Neural crest cell (in vitro differentiated cells): ENCODE data around the gene STK17A. TPM values are rescaled to one million over a fixed set of nuclear protein-coding genes. Genes with fewer than 3 reads are reported as not detected.
"Not testable (repeated sequence)": the region's sequence is repeated elsewhere in the genome, so short reads cannot be mapped to it uniquely, and the experiment has no call there.

Experiments used
- DNase-seq: peaks from one replicate; pipeline ENCODE4 v3.0.0; 2021; ENCODE audit warnings: low read depth, mixed read lengths, low spot score
- H3K27ac Mint-ChIP-seq: one replicate; pipeline ENCODE4 v1.8.0; 2021; ENCODE audit warnings: mild to moderate bottlenecking, mixed read lengths; ENCODE audit not compliant: unreplicated experiment
- H3K27me3 Mint-ChIP-seq: 2 replicates; pipeline ENCODE4 v1.8.0; 2021; ENCODE audit warnings: low read depth, mild to moderate bottlenecking, mixed read lengths
- H3K36me3 Mint-ChIP-seq: 2 replicates; pipeline ENCODE4 v1.8.0; 2021; ENCODE audit warnings: low read depth, mild to moderate bottlenecking, mixed read lengths
- H3K4me1 Mint-ChIP-seq: 2 replicates; pipeline ENCODE4 v1.8.0; 2021; ENCODE audit warnings: mixed read lengths
- H3K4me3 Mint-ChIP-seq: one replicate; pipeline ENCODE4 v1.8.0; 2021; ENCODE audit warnings: mild to moderate bottlenecking, mixed read lengths
- H3K9me3 Mint-ChIP-seq: 2 replicates; pipeline ENCODE4 v1.8.0; 2021; ENCODE audit warnings: mixed read lengths
- total RNA-seq: library from RNA; stranded (reverse); gene quantifications from 2 replicates; pipeline ENCODE4 v1.2.1, GENCODE V29; 2021
- TF ChIP-seq, protein P1 (sequence below): fragments of 200-600 bp; sonication (generic); conservative IDR thresholded peaks from 2 replicates; pipeline ENCODE4 v1.5.0; 2021; ENCODE audit warnings: antibody characterized with exemption, mild to moderate bottlenecking

The STK17A gene
- total RNA-seq, 1 donor from 2014 or later = 7.1 TPM

DNA sequence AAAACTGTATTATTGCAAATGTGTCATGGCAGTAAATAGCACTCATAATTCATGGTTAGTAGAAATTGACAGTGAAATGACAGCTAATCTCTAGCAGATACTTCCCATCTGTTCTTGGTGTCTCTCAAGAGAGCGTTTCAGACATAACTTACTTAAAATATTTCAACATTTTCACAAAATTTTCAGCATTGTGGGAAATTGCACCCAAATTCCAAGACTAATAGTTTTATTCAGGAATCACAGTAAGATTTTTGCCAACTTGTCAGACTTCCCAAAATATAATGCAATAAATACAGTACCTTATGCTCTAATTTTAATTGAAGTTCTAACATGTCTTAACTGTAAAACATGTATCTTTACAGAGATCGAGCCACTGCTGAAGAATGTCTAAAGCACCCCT, 41.2 kb downstream of the STK17A start:
- no peak overlapping the region for H3K27ac Mint-ChIP-seq
- peaks cover 7% of the 10 kb centered on the region for H3K36me3 Mint-ChIP-seq
- no peaks in the 10 kb centered on the region for H3K9me3 Mint-ChIP-seq
- H3K27me3 Mint-ChIP-seq = no peaks in the 10 kb centered on the region
- DNase-seq = no peak
- TF ChIP-seq, protein P1, sequence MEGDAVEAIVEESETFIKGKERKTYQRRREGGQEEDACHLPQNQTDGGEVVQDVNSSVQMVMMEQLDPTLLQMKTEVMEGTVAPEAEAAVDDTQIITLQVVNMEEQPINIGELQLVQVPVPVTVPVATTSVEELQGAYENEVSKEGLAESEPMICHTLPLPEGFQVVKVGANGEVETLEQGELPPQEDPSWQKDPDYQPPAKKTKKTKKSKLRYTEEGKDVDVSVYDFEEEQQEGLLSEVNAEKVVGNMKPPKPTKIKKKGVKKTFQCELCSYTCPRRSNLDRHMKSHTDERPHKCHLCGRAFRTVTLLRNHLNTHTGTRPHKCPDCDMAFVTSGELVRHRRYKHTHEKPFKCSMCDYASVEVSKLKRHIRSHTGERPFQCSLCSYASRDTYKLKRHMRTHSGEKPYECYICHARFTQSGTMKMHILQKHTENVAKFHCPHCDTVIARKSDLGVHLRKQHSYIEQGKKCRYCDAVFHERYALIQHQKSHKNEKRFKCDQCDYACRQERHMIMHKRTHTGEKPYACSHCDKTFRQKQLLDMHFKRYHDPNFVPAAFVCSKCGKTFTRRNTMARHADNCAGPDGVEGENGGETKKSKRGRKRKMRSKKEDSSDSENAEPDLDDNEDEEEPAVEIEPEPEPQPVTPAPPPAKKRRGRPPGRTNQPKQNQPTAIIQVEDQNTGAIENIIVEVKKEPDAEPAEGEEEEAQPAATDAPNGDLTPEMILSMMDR = no peak
- H3K4me3 Mint-ChIP-seq = no peak overlapping the region
- no peaks in the 10 kb centered on the region for H3K4me1 Mint-ChIP-seq

DNA sequence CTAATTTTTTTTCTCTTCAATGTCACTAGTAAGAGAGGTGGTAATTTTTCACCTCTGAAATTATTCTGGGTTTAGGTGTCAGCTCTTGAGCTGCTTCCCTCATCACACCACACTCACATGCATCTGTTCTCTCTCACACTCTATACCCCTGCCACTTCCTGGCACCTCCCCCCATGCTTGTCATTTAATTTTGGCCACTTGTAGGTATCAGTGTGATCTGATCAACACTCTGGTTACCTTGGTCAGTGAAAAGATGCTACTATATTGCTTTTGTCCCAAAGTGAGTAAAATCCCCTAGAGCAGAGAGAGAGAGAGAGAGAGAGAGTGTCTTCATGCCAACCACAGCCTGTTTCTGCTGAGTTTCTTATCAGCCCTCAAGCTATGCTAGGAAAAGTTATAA, 42.5 kb downstream of the STK17A start:
- H3K27ac Mint-ChIP-seq = no peak overlapping the region
- H3K36me3 Mint-ChIP-seq = peaks cover 10% of the 10 kb centered on the region
- no peak for DNase-seq
- no peak overlapping the region for H3K4me3 Mint-ChIP-seq
- TF ChIP-seq, protein P1 = no peak
- H3K9me3 Mint-ChIP-seq = no peaks in the 10 kb centered on the region
- H3K27me3 Mint-ChIP-seq = no peaks in the 10 kb centered on the region
- H3K4me1 Mint-ChIP-seq = no peaks in the 10 kb centered on the region

DNA sequence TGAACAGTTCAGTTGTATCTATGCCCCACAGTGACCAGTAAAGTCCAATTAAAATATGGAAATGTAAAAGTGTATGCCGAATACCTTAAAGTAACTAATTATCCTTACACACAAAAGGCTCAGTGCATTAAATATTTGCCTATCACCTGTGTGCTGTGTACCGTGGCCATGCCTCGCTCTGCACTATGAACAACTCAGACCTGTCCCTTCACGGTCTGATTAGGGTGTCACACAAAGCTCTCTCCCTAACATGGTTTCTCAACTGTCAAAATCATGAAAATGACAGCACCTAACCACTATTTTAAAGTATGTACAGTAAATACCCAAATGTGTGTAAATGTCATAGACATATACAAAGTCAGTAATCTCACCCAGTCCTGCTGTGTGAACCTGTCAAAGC, 43.1 kb downstream of the STK17A start:
- H3K4me1 Mint-ChIP-seq = no peaks in the 10 kb centered on the region
- TF ChIP-seq, protein P1 = no peak
- no peaks in the 10 kb centered on the region for H3K9me3 Mint-ChIP-seq
- peaks cover 8% of the 10 kb centered on the region for H3K36me3 Mint-ChIP-seq
- H3K27ac Mint-ChIP-seq = no peak overlapping the region
- H3K4me3 Mint-ChIP-seq = no peak overlapping the region
- H3K27me3 Mint-ChIP-seq = no peaks in the 10 kb centered on the region
- no peak for DNase-seq

DNA sequence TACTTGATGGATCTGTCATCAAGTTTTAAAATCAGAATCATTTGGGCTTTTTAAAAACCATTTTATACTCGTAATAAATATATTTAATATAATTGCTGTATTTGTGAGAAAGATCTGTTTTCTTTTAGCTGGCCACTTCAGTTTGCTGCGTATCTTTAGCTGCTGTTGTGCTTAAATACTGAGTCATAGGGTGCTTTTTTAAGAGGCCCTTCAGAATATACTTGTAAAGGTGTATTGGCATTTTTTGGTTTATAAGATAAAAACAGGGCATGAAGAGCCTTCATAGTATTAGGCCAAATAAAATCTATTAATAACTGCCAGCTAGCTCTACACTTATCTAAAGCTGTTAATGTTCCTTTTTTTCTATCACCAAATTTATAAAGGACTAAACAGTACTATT, 43.8 kb downstream of the STK17A start:
- no peak overlapping the region for H3K4me3 Mint-ChIP-seq
- TF ChIP-seq, protein P1 = no peak
- H3K4me1 Mint-ChIP-seq = no peaks in the 10 kb centered on the region
- H3K27me3 Mint-ChIP-seq = no peaks in the 10 kb centered on the region
- H3K27ac Mint-ChIP-seq = no peak overlapping the region
- H3K36me3 Mint-ChIP-seq = peaks cover 11% of the 10 kb centered on the region
- DNase-seq = no peak
- H3K9me3 Mint-ChIP-seq = no peaks in the 10 kb centered on the region

DNA sequence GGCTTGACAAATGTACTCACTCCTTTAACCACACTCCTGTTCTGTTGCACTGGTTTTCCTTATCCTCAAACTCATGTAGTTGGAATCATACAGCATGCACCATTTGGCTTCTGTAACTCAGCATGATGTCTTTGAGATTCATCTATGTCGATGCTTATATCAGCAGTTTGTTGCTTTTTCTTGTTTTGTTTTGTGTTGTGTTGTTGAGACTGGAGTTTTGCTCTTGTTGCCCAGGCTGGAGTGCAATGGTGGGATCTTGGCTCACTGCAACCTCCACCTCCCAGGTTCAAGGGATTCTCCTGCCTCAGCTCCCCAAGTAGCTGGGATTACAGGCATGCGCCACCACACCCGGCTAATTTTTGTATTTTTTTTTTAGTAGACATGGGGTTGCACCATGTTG, 44.9 kb downstream of the STK17A start:
- not testable (repeated sequence) for H3K27me3 Mint-ChIP-seq, H3K4me1 Mint-ChIP-seq, H3K4me3 Mint-ChIP-seq, DNase-seq, H3K9me3 Mint-ChIP-seq, H3K27ac Mint-ChIP-seq
- peaks cover 19% of the 10 kb centered on the region for H3K36me3 Mint-ChIP-seq

DNA sequence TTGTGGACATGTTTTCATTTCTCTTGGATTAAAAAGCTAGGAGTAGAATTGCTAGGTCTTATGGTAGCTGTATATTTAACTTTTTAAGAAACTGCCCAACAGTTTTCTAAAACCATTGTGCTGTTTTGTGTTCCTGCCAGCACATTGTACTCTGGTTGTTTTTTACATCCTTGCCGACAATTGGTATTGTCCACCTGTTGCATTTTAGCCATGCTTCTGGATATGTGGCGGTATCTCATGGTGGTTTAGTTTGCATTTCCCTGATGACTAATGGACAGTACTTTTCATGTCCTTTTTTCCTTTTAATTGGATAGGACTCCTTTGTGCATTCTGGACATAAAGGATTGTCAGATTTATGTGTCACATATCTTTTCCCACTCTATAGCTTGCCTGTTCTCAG, 45.5 kb downstream of the STK17A start:
- no peaks in the 10 kb centered on the region for H3K27me3 Mint-ChIP-seq
- H3K27ac Mint-ChIP-seq = no peak overlapping the region
- TF ChIP-seq, protein P1 = no peak
- H3K4me3 Mint-ChIP-seq = no peak overlapping the region
- no peak for DNase-seq
- H3K4me1 Mint-ChIP-seq = no peaks in the 10 kb centered on the region
- H3K9me3 Mint-ChIP-seq = no peaks in the 10 kb centered on the region
- peaks cover 24% of the 10 kb centered on the region for H3K36me3 Mint-ChIP-seq
